Uterus (tissue), 2 donors: ENCODE results near the gene TMEM94.

Source experiments
- CTCF ChIP-seq, 4 experiments: fragments of 200-600 bp in 2 of 4; fragments of 450-650 bp in 2 of 4; sonication (generic) in 2 of 4; IDR thresholded peaks; one replicate each; pipeline ENCODE4 v1.5.1; 2016 to 2019; ENCODE audit warnings: antibody characterized with exemption in 4 of 4, mild to moderate bottlenecking in 2 of 4, moderate library complexity in 1 of 4
- POLR2A ChIP-seq, 2 donors: fragments of 450-650 bp; IDR thresholded peaks; one replicate each; pipeline ENCODE4 v1.6.1; 2016; ENCODE audit warnings: antibody characterized with exemption in 2 of 2, mild to moderate bottlenecking in 1 of 2, moderate library complexity in 1 of 2

DNA sequence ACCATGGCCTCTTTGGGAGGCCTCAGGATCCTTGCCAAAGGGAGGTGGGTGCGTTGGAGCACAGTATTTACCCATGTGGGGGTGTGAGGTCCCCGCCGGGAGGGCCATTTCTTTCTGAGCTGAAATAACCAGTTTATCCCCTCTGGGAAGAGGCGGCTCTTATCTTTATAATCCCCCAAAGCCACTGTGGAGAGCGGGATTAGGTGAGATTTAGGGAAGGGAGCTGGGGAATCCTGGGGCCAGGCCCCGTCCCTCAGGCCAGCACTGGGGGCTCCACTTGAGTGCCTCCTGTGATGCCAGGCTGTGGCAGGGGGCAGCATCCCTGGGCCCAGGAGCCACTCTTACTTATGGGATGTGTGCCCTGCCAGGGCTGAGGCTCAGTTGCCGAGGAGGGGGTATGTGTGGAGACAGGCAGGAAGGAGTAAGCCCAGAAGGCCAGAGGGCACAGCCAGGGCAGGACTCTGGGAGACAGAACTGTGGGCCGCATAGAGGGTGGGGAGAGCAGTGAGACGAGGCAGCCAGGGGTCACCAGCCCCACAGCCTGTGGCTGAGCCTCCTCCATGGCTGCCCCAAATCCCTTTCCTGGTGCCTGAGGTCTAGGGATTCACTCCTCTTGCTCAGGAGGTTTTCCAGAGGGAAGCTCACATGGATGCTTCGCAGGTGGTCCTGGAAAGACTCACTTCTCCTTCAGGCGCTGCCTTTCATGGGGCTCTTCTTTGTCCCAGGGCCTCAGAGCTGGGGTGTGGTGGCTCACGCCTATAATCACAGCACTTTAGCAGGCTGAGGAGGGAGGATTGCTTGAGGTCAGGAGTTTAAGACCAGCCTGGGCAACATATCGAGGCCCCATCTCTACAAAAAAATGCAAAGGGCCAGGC, 25.0 kb downstream of the TMEM94 start:
- TF ChIP-seq CTCF (IDR thresholded peaks at IDR 0.05) (no peak), POLR2A (IDR thresholded peaks at IDR 0.05) (no peak)
